KMS-11 (cell line): ENCODE results near the gene C14orf180.

Source experiments
- H2AFZ ChIP-seq: fragments of 200-600 bp; sonication (generic); 2 replicates; pipeline ENCODE4 v1.6.1; 2016; ENCODE audit warnings: antibody characterized with exemption, mixed run types, low read depth
- H3K27ac ChIP-seq: fragments of 200-600 bp; sonication (generic); 2 replicates; pipeline ENCODE4 v1.6.1; 2016; ENCODE audit warnings: mild to moderate bottlenecking, mixed run types
- H3K27me3 ChIP-seq: fragments of 200-600 bp; sonication (generic); 2 replicates; pipeline ENCODE4 v1.6.1; 2017; ENCODE audit warnings: mild to moderate bottlenecking, low read depth, mixed run types, moderate library complexity; ENCODE audit not compliant: insufficient read depth
- H3K36me3 ChIP-seq: fragments of 200-600 bp; sonication (generic); 2 replicates; pipeline ENCODE4 v1.6.1; 2017; ENCODE audit warnings: mild to moderate bottlenecking, mixed run types; ENCODE audit not compliant: insufficient read depth
- H3K4me1 ChIP-seq: fragments of 200-600 bp; sonication (generic); 2 replicates; pipeline ENCODE4 v1.6.1; 2016; ENCODE audit warnings: mild to moderate bottlenecking, low read depth, mixed run types; ENCODE audit not compliant: poor library complexity, severe bottlenecking
- H3K4me2 ChIP-seq: fragments of 200-600 bp; sonication (generic); 2 replicates; pipeline ENCODE4 v1.7.0; 2016; ENCODE audit warnings: mild to moderate bottlenecking, mixed run types
- H3K4me3 ChIP-seq: fragments of 200-600 bp; sonication (generic); IDR thresholded peaks from 2 replicates; pipeline ENCODE4 v1.6.1; 2017; ENCODE audit warnings: low read depth, low read length, mixed read lengths; ENCODE audit not compliant: insufficient read depth
- H3K79me2 ChIP-seq: fragments of 200-600 bp; sonication (generic); 2 replicates; pipeline ENCODE4 v1.6.1; 2016; ENCODE audit warnings: low read depth, mixed run types; ENCODE audit not compliant: insufficient read depth
- H3K9ac ChIP-seq: fragments of 200-600 bp; sonication (generic); 2 replicates; pipeline ENCODE4 v1.6.1; 2016; ENCODE audit warnings: mild to moderate bottlenecking, mixed run types
- H4K20me1 ChIP-seq: fragments of 200-600 bp; sonication (generic); 2 replicates; pipeline ENCODE4 v1.6.1; 2016; ENCODE audit warnings: mild to moderate bottlenecking, mixed run types; ENCODE audit not compliant: insufficient read depth
- CTCF ChIP-seq: fragments of 200-600 bp; sonication (generic); conservative IDR thresholded peaks from 2 replicates; pipeline ENCODE4 v1.6.1; 2017; ENCODE audit warnings: low read depth, mild to moderate bottlenecking, antibody characterized with exemption, low read length, moderate library complexity, mixed read lengths

Gene C14orf180

GRCh38 chr14:104555430-104556255 is 23.9 kb upstream of the C14orf180 start:
- Histone ChIP-seq H3K4me1 (no peaks in the 10 kb centered on the region), H3K36me3 (no peaks in the 10 kb centered on the region), H2AFZ (no peak overlapping the region), H3K27me3 (peaks cover 42% of the 10 kb centered on the region), H3K4me2 (no peak overlapping the region), H3K27ac (no peak overlapping the region), H4K20me1 (no peaks in the 10 kb centered on the region), H3K9ac (no peak overlapping the region), H3K4me3 (no peak overlapping the region), H3K79me2 (no peaks in the 10 kb centered on the region)
- TF ChIP-seq CTCF = no peak

- Histone ChIP-seq H2AFZ (no peak overlapping the region), H4K20me1 (no peaks in the 10 kb centered on the region), H3K4me1 (no peaks in the 10 kb centered on the region), H3K79me2 (no peaks in the 10 kb centered on the region), H3K4me3 (no peak overlapping the region), H3K4me2 (no peak overlapping the region), H3K9ac (no peak overlapping the region), H3K36me3 (no peaks in the 10 kb centered on the region), H3K27ac (no peak overlapping the region), H3K27me3 (peaks cover 48% of the 10 kb centered on the region)
- no peak for TF ChIP-seq CTCF
Observed at GRCh38 chr14:104556256-104557021, 23.1 kb upstream of the C14orf180 start.

DNA sequence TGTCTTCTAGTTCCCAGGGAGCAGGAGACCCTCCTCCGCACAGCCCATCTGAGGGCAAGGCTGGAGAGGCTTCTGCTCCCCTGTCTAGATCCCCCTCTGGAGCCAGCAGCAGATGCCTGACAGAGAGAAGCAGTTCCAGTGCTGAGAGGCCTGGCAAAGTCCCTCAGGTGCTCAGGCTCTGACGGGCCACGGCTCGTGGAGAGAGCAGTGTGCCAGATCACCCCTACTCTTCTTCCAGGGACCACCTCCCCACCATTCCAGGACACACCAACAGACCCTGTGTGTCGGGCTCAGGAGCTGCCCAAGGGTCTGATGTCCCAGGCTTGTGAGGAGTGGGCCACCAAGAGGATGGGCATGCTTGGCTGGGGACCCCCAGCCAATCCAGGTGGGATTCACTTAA is 22.5 kb upstream of the C14orf180 start:
- Histone ChIP-seq H3K27me3 (peaks cover 50% of the 10 kb centered on the region), H3K9ac (no peak overlapping the region)

GRCh38 chr14:104557766-104558165 is 21.8 kb upstream of the C14orf180 start:
- Histone ChIP-seq H3K79me2 (no peaks in the 10 kb centered on the region), H3K36me3 (no peaks in the 10 kb centered on the region), H3K4me3 (no peak overlapping the region), H3K9ac (no peak overlapping the region), H3K4me1 (no peaks in the 10 kb centered on the region), H4K20me1 (no peaks in the 10 kb centered on the region), H2AFZ (no peak overlapping the region), H3K27ac (no peak overlapping the region), H3K27me3 (peaks cover 44% of the 10 kb centered on the region), H3K4me2 (no peak overlapping the region)
- no peak for TF ChIP-seq CTCF

More for the DNA sequence above, 22.5 kb upstream of the C14orf180 start:
- H3K27ac ChIP-seq = no peak overlapping the region
- H2AFZ ChIP-seq = no peak overlapping the region
- no peak overlapping the region for H3K4me2 ChIP-seq
- no peaks in the 10 kb centered on the region for H3K4me1 ChIP-seq
- TF ChIP-seq CTCF = no peak
- no peaks in the 10 kb centered on the region for H3K79me2 ChIP-seq
- H4K20me1 ChIP-seq = no peaks in the 10 kb centered on the region
- H3K36me3 ChIP-seq = no peaks in the 10 kb centered on the region
- no peak overlapping the region for H3K4me3 ChIP-seq
